Spleen (tissue), 11 donors: ENCODE data around the gene KLC3. TPM values are rescaled to one million over a fixed set of nuclear protein-coding genes. Genes with fewer than 3 reads are reported as not detected.

Experiments used
- DNase-seq: peaks from one replicate; pipeline ENCODE4 v3.0.0-alpha.2; 2020
- H3K27ac ChIP-seq, 8 donors: fragments of 200-600 bp; sonication (generic) in 7 of 8; 1 replicate in 4 of 8; 2 replicates in 4 of 8; pipeline versions ENCODE4 v1.5.0 to v1.8.0; 2016 to 2021; ENCODE audit warnings: inconsistent platforms in 4 of 8, mild to moderate bottlenecking in 4 of 8, moderate library complexity in 1 of 8
- H3K27me3 ChIP-seq, 7 donors: fragments of 200-600 bp; sonication (generic) in 6 of 7; replicated peaks in 1 of 7; 1 replicate in 4 of 7; 2 replicates in 3 of 7; pipeline versions ENCODE4 v1.5.0 to v1.8.0; 2016 to 2021; ENCODE audit warnings: inconsistent platforms in 3 of 7, mild to moderate bottlenecking in 1 of 7
- H3K36me3 ChIP-seq, 6 donors: fragments of 200-600 bp; sonication (generic) in 5 of 6; 1 replicate in 4 of 6; 2 replicates in 2 of 6; pipeline versions ENCODE4 v1.5.0 to v1.8.0; 2016 to 2021; ENCODE audit warnings: inconsistent platforms in 2 of 6
- H3K4me1 ChIP-seq, 6 donors: fragments of 200-600 bp; sonication (generic) in 5 of 6; 1 replicate in 3 of 6; 2 replicates in 3 of 6; pipeline versions ENCODE4 v1.5.0 to v1.8.0; 2016 to 2021; ENCODE audit warnings: inconsistent platforms in 3 of 6
- H3K4me3 ChIP-seq, 8 donors: fragments of 200-600 bp; sonication (generic) in 7 of 8; 1 replicate in 4 of 8; 2 replicates in 4 of 8; pipeline versions ENCODE4 v1.5.0 to v1.8.0; 2016 to 2021; ENCODE audit warnings: inconsistent platforms in 4 of 8, mild to moderate bottlenecking in 4 of 8, moderate library complexity in 2 of 8
- H3K9me3 ChIP-seq, 8 donors: fragments of 200-600 bp; sonication (generic) in 7 of 8; 1 replicate in 4 of 8; 2 replicates in 4 of 8; pipeline versions ENCODE4 v1.5.0 to v1.8.0; 2016 to 2021; ENCODE audit warnings: inconsistent platforms in 4 of 8
- POLR2A ChIP-seq, 3 donors: fragments of 450-650 bp; IDR thresholded peaks; one replicate each; pipeline ENCODE4 v1.5.1; 2017; ENCODE audit warnings: antibody characterized with exemption in 3 of 3, mild to moderate bottlenecking in 1 of 3
- POLR2AphosphoS5 ChIP-seq, 3 donors: sonication (generic); formaldehyde crosslinking; IDR thresholded peaks; one replicate each; pipeline ENCODE4 v1.5.1; 2017; ENCODE audit warnings: antibody characterized with exemption in 3 of 3
- WGBS, 5 donors: extraction: QIAGEN DNeasy Blood & Tissue Kit in 3 of 5; methylation state at CpG; one replicate each; pipeline versions ENCODE4 v1.1.5 to v1.1.7; 2013 to 2018; 5-methylcytosine and 5-hydroxymethylcytosine counted together
- intact Hi-C: fragments of 100-400 bp; cut with DNase I; formaldehyde crosslinking; loops from one replicate; pipeline ENCODE4 v1.15.0; 2023; ENCODE audit warnings: low total_unique reads
- polyA plus RNA-seq, 3 donors: library from polyadenylated mRNA; stranded (reverse); fragments of 200-250 nt; gene quantifications; one replicate each; pipeline ENCODE4 v1.2.1, GENCODE V29; 2013
- total RNA-seq, 7 donors: library from RNA; depleted of rRNA in 3 of 7; stranded (reverse); fragments of >200 nt in 3 of 7; fragmentation: NEBNext Ultra II Directional in 4 of 7; extraction: Animal tissue kit (Norgen Biotek cat#: 25700) in 4 of 7; gene quantifications; one replicate each; pipeline versions ENCODE4 v1.1.0 to v1.2.1, GENCODE V29; 2016 to 2021
- TF ChIP-seq, protein P1 (sequence below), 11 experiments: fragments of 200-600 bp in 7 of 11; fragments of 450-650 bp in 4 of 11; sonication (generic) in 4 of 11; IDR thresholded peaks in 8 of 11; conservative IDR thresholded peaks in 3 of 11; 1 replicate in 7 of 11; 2 replicates in 4 of 11; pipeline versions ENCODE4 v1.4.0 to v1.8.0; 2016 to 2021; ENCODE audit warnings: antibody characterized with exemption in 11 of 11, inconsistent platforms in 4 of 11, mild to moderate bottlenecking in 1 of 11
- donor health status: healthy with polysubstance abuse.
- donor health status: DM: no; HTN: no; CAD: no; lungs with moderate emphysema.
- donor health status: DM: no; HTN: no; CAD: no.
- donor health status: Bipolar disorder and iron deficiency.
- donor health status: healthy.
- donor health status: DM: no; HTN: no; CAD: no.
- donor health status: DM: yes; HTN: yes; CAD: no.

KLC3 gene
- total and polyA plus RNA-seq, 10 donors = 0.05 to 0.87 (median 0.08) TPM; not detected in 6

DNA sequence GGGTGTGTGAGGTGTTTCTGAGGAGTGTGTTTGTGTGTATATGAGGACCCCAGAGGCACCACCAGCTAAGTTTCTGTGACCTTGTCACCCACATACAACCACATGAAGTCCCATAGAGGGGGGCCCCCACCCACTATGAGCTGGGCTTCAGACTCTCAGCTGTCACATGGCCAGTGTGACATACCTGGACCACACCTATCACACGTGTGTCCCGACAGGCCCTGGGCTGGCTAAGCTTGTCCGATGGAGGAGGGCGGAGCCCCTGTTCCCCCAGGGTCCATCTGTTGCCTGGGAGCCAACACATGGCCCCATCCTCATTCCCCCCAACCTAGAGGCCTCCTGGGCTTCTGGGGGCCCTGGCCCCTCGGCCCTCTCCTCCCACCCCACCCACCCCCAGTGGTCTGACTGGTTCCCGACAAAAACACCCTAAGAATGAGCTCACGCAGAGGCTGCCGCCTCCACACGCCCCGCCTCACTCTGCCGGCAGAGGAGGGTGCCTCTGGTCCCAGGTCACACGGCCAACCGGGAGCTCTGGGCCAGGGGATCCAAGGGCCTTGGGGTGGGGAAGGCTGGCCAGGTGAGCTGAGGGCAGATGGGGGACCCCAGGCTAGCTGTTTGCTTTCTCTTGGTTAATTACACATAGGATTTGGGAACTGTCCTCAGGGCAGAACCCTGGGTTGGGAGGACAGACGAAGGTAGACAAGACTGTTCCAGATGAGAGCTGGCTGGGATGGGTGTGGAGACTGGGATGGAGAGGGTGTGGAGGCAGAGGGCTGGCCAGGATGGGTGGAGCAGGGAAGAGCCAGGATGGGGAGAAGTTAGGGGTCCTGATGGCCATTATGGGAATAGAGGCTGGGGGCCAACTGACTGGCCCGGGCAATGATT is 4.3 kb downstream of the KLC3 start:
- Histone ChIP-seq H3K36me3 (no peaks in the 10 kb centered on the region), H3K27me3 (peaks cover 0 to 75% (median 20%) of the 10 kb centered on the region in 7 donors), H3K27ac (no peak overlapping the region), H3K9me3 (no peaks in the 10 kb centered on the region), H3K4me3 (no peak overlapping the region), H3K4me1 (peaks cover 0 to 11% (median 7%) of the 10 kb centered on the region in 6 donors)
- 58 to 70% (median 62%) methylated on average over 9 to 15 of the region's 15 CpGs for WGBS, 5 donors
- TF ChIP-seq POLR2AphosphoS5 (IDR thresholded peaks at IDR 0.05) = no peak
- no peak for TF ChIP-seq POLR2A (IDR thresholded peaks at IDR 0.05)
- TF ChIP-seq, protein P1, sequence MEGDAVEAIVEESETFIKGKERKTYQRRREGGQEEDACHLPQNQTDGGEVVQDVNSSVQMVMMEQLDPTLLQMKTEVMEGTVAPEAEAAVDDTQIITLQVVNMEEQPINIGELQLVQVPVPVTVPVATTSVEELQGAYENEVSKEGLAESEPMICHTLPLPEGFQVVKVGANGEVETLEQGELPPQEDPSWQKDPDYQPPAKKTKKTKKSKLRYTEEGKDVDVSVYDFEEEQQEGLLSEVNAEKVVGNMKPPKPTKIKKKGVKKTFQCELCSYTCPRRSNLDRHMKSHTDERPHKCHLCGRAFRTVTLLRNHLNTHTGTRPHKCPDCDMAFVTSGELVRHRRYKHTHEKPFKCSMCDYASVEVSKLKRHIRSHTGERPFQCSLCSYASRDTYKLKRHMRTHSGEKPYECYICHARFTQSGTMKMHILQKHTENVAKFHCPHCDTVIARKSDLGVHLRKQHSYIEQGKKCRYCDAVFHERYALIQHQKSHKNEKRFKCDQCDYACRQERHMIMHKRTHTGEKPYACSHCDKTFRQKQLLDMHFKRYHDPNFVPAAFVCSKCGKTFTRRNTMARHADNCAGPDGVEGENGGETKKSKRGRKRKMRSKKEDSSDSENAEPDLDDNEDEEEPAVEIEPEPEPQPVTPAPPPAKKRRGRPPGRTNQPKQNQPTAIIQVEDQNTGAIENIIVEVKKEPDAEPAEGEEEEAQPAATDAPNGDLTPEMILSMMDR (IDR thresholded peaks at IDR 0.05 in 8 of 11, conservative IDR thresholded peaks at IDR 0.05 in 3 of 11) = no peak
- no peak for DNase-seq
- intact Hi-C loops = no loop called here

DNA sequence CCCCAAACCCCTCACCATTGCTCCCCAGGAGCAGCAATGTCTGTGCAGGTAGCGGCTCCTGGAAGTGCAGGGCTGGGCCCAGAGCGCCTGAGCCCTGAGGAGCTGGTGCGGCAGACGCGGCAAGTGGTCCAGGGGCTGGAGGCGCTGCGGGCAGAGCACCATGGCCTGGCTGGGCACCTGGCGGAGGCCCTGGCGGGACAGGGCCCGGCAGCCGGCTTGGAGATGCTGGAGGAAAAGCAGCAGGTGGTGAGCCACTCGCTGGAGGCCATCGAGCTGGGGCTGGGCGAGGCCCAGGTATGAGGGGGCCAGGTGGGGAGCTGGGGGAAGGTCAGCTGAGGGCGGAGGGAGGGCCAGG is 4.9 kb downstream of the KLC3 start:
- 81 to 91% (median 88%) methylated on average over 6 to 15 of the region's 15 CpGs for WGBS, 5 donors
- no peaks in the 10 kb centered on the region for H3K9me3 ChIP-seq
- peaks cover 0 to 6% (median 0%) of the 10 kb centered on the region in 6 donors for H3K36me3 ChIP-seq
- DNase-seq = no peak
- no peak overlapping the region for H3K4me3 ChIP-seq
- intact Hi-C loops = no loop called here
- peaks cover 0 to 6% (median 5%) of the 10 kb centered on the region in 6 donors for H3K4me1 ChIP-seq
- peaks cover 0 to 69% (median 13%) of the 10 kb centered on the region in 7 donors for H3K27me3 ChIP-seq
- H3K27ac ChIP-seq = no peak overlapping the region
- no peak for TF ChIP-seq POLR2AphosphoS5 (IDR thresholded peaks at IDR 0.05)
- TF ChIP-seq, protein P1 (IDR thresholded peaks at IDR 0.05 in 8 of 11, conservative IDR thresholded peaks at IDR 0.05 in 3 of 11) = no peak
- TF ChIP-seq POLR2A (IDR thresholded peaks at IDR 0.05) = no peak

DNA sequence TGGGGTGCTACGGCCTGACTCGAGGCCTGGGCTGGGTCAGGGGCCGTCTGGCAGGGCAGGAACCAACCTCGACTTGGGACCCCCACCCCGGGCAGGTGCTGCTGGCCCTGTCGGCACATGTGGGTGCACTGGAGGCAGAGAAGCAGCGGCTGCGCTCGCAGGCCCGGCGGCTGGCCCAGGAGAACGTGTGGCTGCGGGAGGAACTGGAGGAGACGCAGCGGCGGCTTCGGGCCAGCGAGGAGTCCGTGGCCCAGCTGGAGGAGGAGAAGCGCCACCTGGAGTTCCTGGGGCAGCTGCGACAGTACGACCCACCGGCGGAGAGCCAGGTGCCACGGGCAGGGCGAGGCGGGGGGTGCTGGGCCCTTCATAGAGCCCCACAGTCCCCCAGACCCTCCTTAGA is 5.9 kb downstream of the KLC3 start:
- TF ChIP-seq POLR2AphosphoS5 (IDR thresholded peaks at IDR 0.05) (peak in 1 of 3 donors; percentile 8), POLR2A (IDR thresholded peaks at IDR 0.05) (no peak)
- TF ChIP-seq, protein P1 (IDR thresholded peaks at IDR 0.05 in 8 of 11, conservative IDR thresholded peaks at IDR 0.05 in 3 of 11) = no peak
- intact Hi-C loops = no loop called here

More for the DNA sequence above, 5.9 kb downstream of the KLC3 start:
- H3K4me1 ChIP-seq = no peaks in the 10 kb centered on the region
- no peak overlapping the region for H3K4me3 ChIP-seq
- H3K27ac ChIP-seq = no peak overlapping the region
- H3K9me3 ChIP-seq = no peaks in the 10 kb centered on the region
- no peak for DNase-seq
- peaks cover 0 to 59% (median 9%) of the 10 kb centered on the region in 7 donors for H3K27me3 ChIP-seq
- WGBS, 5 donors = 31 to 44% (median 37%) methylated on average over 22 to 27 of the region's 27 CpGs
- peaks cover 0 to 15% (median 8%) of the 10 kb centered on the region in 6 donors for H3K36me3 ChIP-seq
